HepG2 (cell line): Measurements from ENCODE around the gene DDO. TPM values are rescaled to one million over a fixed set of nuclear protein-coding genes. Genes with fewer than 3 reads are reported as not detected.

ENCODE experiments used
- ATAC-seq: fragments of 200-7000 bp; cut with Tn5 transposase; 3 replicates; pipeline ENCODE4 v1.9.1; 2020; ENCODE audit warnings: mild to moderate bottlenecking, moderate library complexity
- BruUV-seq: library from RNA; stranded (reverse); fragments of 400-500 nt; replicated peaks from 2 replicates; lab custom pipeline; 2021; lab: Mats Ljungman, UMichigan
- CTCF ChIA-PET: fragments of 300-600 bp; formaldehyde crosslinking; extraction: SDS; loops from one replicate; lab custom pipeline; 2021; ENCODE audit warnings: low total read pairs, inconsistent platforms, low intra/inter-chr PET ratio; lab: Yijun Ruan, JAX
- POLR2A ChIA-PET: fragments of 350-600 bp; sonication (Branson Sonifier 250); formaldehyde crosslinking; loops from one replicate; lab custom pipeline; 2020; ENCODE audit warnings: antibody characterized with exemption, inconsistent platforms; lab: Yijun Ruan, JAX
- DNase-seq: peaks from one replicate; pipeline ENCODE4 v3.0.0-alpha.2; 2015; ENCODE audit warnings: low spot score
- FAIRE-seq: peaks from 3 replicates; lab custom pipeline; 2011; peaks lifted over from hg19 to GRCh38; lab: Jason Lieb, UNC
- H2AFZ ChIP-seq: one replicate; pipeline ENCODE4 v1.6.1; 2011; ENCODE audit warnings: low read length, inconsistent platforms
- H3K27ac ChIP-seq: fragments of 300-600 bp; 3 replicates; pipeline ENCODE4 v1.8.0; 2011; ENCODE audit warnings: mixed run types, mild to moderate bottlenecking, mixed read lengths, low read length, inconsistent platforms; ENCODE audit not compliant: insufficient read depth; ENCODE audit errors: extremely low read length
- H3K27me3 ChIP-seq, 2 experiments: fragments of 200-600 bp in 1 of 2; 2 replicates in 1 of 2; 3 replicates in 1 of 2; pipeline versions ENCODE4 v1.6.0 to v1.8.0; 2011; ENCODE audit warnings: low read length in 2 of 2, mild to moderate bottlenecking in 2 of 2, moderate library complexity in 2 of 2, inconsistent platforms in 1 of 2; ENCODE audit not compliant: insufficient read depth in 2 of 2, control insufficient read depth in 1 of 2
- H3K36me3 ChIP-seq, 2 experiments: fragments of 200-600 bp in 1 of 2; replicated peaks in 1 of 2; 2 replicates in 1 of 2; 3 replicates in 1 of 2; pipeline versions ENCODE4 v1.5.1 to v1.8.0; 2011; ENCODE audit warnings: low read length in 2 of 2, inconsistent platforms in 1 of 2; ENCODE audit not compliant: insufficient read depth in 2 of 2, control insufficient read depth in 1 of 2
- H3K4me1 ChIP-seq: 2 replicates; pipeline ENCODE4 v1.5.1; 2012; ENCODE audit warnings: low read length, inconsistent platforms; ENCODE audit not compliant: insufficient read depth
- H3K4me2 ChIP-seq: 2 replicates; pipeline ENCODE4 v1.6.0; 2011; ENCODE audit warnings: low read depth, low read length, inconsistent platforms
- H3K4me3 ChIP-seq, 3 experiments: fragments of 200-600 bp in 1 of 3; sonication (generic), shearing (Covaris generic) in 1 of 3; replicated peaks in 1 of 3; 2 replicates each; pipeline ENCODE4 v1.5.1; 2011 to 2016; ENCODE audit warnings: low read length in 3 of 3, inconsistent platforms in 2 of 3, low read depth in 2 of 3, mild to moderate bottlenecking in 2 of 3, control low read depth in 1 of 3, mixed read lengths in 1 of 3; ENCODE audit not compliant: insufficient read depth in 1 of 3
- H3K79me2 ChIP-seq: one replicate; pipeline ENCODE4 v1.6.1; 2011; ENCODE audit warnings: low read length, inconsistent platforms; ENCODE audit not compliant: insufficient read depth
- H3K9ac ChIP-seq: 2 replicates; pipeline ENCODE4 v1.6.0; 2011; ENCODE audit warnings: mild to moderate bottlenecking, low read depth, low read length, inconsistent platforms; ENCODE audit not compliant: insufficient read depth
- H3K9me3 ChIP-seq: 2 replicates; pipeline ENCODE4 v1.5.1; 2012; ENCODE audit warnings: mild to moderate bottlenecking, low read length
- H4K20me1 ChIP-seq: 2 replicates; pipeline ENCODE4 v1.6.0; 2011; ENCODE audit warnings: inconsistent platforms, mild to moderate bottlenecking, low read length, moderate library complexity; ENCODE audit not compliant: insufficient read depth
- BRF2 ChIP-seq: sonication (generic); formaldehyde crosslinking; IDR thresholded peaks from 2 replicates; pipeline ENCODE4 v1.8.1; 2022; ENCODE audit warnings: mild to moderate bottlenecking, missing genetic modification reagents
- CEBPG ChIP-seq: IDR thresholded peaks from 2 replicates; pipeline ENCODE4 v1.6.1; 2016
- HNF1B ChIP-seq: sonication (generic); formaldehyde crosslinking; IDR thresholded peaks from 2 replicates; pipeline ENCODE4 v1.5.1; 2020; ENCODE audit warnings: mild to moderate bottlenecking, moderate library complexity, missing genetic modification reagents
- NAIF1 ChIP-seq: sonication (generic); formaldehyde crosslinking; IDR thresholded peaks from 2 replicates; pipeline ENCODE4 v1.5.0; 2020; ENCODE audit warnings: mild to moderate bottlenecking, missing genetic modification reagents, borderline replicate concordance
- POGZ ChIP-seq: sonication (generic); formaldehyde crosslinking; IDR thresholded peaks from 2 replicates; pipeline ENCODE4 v1.4.0; 2020; ENCODE audit warnings: mild to moderate bottlenecking, missing genetic modification reagents
- REXO4 ChIP-seq: sonication (generic); formaldehyde crosslinking; IDR thresholded peaks from 2 replicates; pipeline ENCODE4 v1.8.0; 2022; ENCODE audit warnings: missing genetic modification reagents, mild to moderate bottlenecking, borderline replicate concordance
- RFXAP ChIP-seq: sonication (generic); formaldehyde crosslinking; IDR thresholded peaks from 2 replicates; pipeline ENCODE4 v1.4.0; 2020; ENCODE audit warnings: missing genetic modification reagents, borderline replicate concordance
- SNAI1 ChIP-seq: sonication (generic); formaldehyde crosslinking; IDR thresholded peaks from 2 replicates; pipeline ENCODE4 v1.5.0; 2020; ENCODE audit warnings: mild to moderate bottlenecking, missing genetic modification reagents, borderline replicate concordance
- ZC3H4 ChIP-seq: sonication (generic); formaldehyde crosslinking; IDR thresholded peaks from 2 replicates; pipeline ENCODE4 v1.4.0; 2020; ENCODE audit warnings: missing genetic modification reagents, borderline replicate concordance
- ZFP41 ChIP-seq: sonication (generic); formaldehyde crosslinking; IDR thresholded peaks from 2 replicates; pipeline ENCODE4 v1.4.0; 2020; ENCODE audit warnings: mild to moderate bottlenecking, missing genetic modification reagents, borderline replicate concordance
- ZMAT3 ChIP-seq: sonication (generic); formaldehyde crosslinking; conservative IDR thresholded peaks from 2 replicates; pipeline ENCODE4 v1.7.0; 2021; ENCODE audit warnings: missing genetic modification reagents
- ZNF17 ChIP-seq: sonication (generic); formaldehyde crosslinking; IDR thresholded peaks from 2 replicates; pipeline ENCODE4 v1.5.0; 2020; ENCODE audit warnings: mild to moderate bottlenecking, missing genetic modification reagents
- ZNF660 ChIP-seq: sonication (generic); formaldehyde crosslinking; IDR thresholded peaks from 2 replicates; pipeline ENCODE4 v1.5.1; 2020; ENCODE audit warnings: mild to moderate bottlenecking, low read depth, missing genetic modification reagents, borderline replicate concordance
- ZNF841 ChIP-seq: sonication (generic); formaldehyde crosslinking; IDR thresholded peaks from 2 replicates; pipeline ENCODE4 v1.8.1; 2023; ENCODE audit warnings: missing genetic modification reagents, borderline replicate concordance
- WGBS: methylation state at CpG from one replicate; pipeline ENCODE4 v1.1.6; 2017; ENCODE audit warnings: low lambda C conversion rate; 5-methylcytosine and 5-hydroxymethylcytosine counted together
- in situ Hi-C: cut with HindIII; loops from 2 replicates; pipeline ENCODE4 v1.10.0; 2017; ENCODE audit warnings: low pct_unique_long_range_greater_than_20kb; ENCODE audit not compliant: extremely low pct_ligation_motif_present
- intact Hi-C: fragments of 100-400 bp; cut with micrococcal nuclease; formaldehyde crosslinking; loops from one replicate; pipeline ENCODE4 v1.10.0; 2022; ENCODE audit not compliant: unreplicated experiment
- polyA plus RNA-seq, 8 experiments: library from polyadenylated mRNA; depleted of rRNA in 3 of 8; stranded (reverse) in 7 of 8; unstranded in 1 of 8; fragments of >200 nt; fragmentation: Illumina TruSeq in 4 of 8; extraction: Trizol in 4 of 8; gene quantifications; 2 replicates each; pipeline versions ENCODE4 v1.2.1 to v1.2.3, GENCODE V29; 2011 to 2016; ENCODE audit warnings: low read depth in 4 of 8, missing spikeins in 1 of 8, mixed read lengths in 1 of 8; ENCODE audit not compliant: insufficient read depth in 1 of 8
- total RNA-seq, 5 experiments: library from RNA; depleted of rRNA; stranded (reverse); fragments of >200 nt; fragmentation: Illumina TruSeq; extraction: Trizol; gene quantifications; 2 replicates each; pipeline ENCODE4 v1.2.3, GENCODE V29; 2016; ENCODE audit warnings: low read depth in 1 of 5
- TF ChIP-seq, protein P1 (sequence below): sonication (generic); formaldehyde crosslinking; IDR thresholded peaks from 2 replicates; pipeline ENCODE4 v1.5.0; 2020; ENCODE audit warnings: mild to moderate bottlenecking, missing genetic modification reagents
- TF ChIP-seq, protein P2 (sequence below): sonication (generic); formaldehyde crosslinking; IDR thresholded peaks from 2 replicates; pipeline ENCODE4 v1.5.0; 2020; ENCODE audit warnings: mild to moderate bottlenecking, missing genetic modification reagents
- TF ChIP-seq, protein P3 (sequence below): sonication (generic); formaldehyde crosslinking; IDR thresholded peaks from 2 replicates; pipeline ENCODE4 v1.8.0; 2023; ENCODE audit warnings: mild to moderate bottlenecking, missing genetic modification reagents

DDO gene
- total and polyA plus RNA-seq, 2 of the 13 experiments (the other 11 are each of a cell fraction or from before 2014, with no cell fraction given) = 6.1 to 10.3 TPM

GRCh38 chr6:110368284-110368683 lies 47.1 kb downstream of the DDO start (continued):
- TF ChIP-seq, protein P1, sequence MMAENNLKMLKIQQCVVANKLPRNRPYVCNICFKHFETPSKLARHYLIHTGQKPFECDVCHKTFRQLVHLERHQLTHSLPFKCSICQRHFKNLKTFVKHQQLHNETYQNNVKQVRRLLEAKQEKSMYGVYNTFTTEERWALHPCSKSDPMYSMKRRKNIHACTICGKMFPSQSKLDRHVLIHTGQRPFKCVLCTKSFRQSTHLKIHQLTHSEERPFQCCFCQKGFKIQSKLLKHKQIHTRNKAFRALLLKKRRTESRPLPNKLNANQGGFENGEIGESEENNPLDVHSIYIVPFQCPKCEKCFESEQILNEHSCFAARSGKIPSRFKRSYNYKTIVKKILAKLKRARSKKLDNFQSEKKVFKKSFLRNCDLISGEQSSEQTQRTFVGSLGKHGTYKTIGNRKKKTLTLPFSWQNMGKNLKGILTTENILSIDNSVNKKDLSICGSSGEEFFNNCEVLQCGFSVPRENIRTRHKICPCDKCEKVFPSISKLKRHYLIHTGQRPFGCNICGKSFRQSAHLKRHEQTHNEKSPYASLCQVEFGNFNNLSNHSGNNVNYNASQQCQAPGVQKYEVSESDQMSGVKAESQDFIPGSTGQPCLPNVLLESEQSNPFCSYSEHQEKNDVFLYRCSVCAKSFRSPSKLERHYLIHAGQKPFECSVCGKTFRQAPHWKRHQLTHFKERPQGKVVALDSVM = no peak

- CTCF ChIA-PET = no interaction called here
- no peak for TF ChIP-seq ZMAT3 (CRISPR knock-in tag)
- no peak for TF ChIP-seq ZNF660 (CRISPR knock-in tag)
- no peak for TF ChIP-seq POGZ (CRISPR knock-in tag)
- TF ChIP-seq ZNF841 (CRISPR knock-in tag) = no peak
- TF ChIP-seq, protein P2, sequence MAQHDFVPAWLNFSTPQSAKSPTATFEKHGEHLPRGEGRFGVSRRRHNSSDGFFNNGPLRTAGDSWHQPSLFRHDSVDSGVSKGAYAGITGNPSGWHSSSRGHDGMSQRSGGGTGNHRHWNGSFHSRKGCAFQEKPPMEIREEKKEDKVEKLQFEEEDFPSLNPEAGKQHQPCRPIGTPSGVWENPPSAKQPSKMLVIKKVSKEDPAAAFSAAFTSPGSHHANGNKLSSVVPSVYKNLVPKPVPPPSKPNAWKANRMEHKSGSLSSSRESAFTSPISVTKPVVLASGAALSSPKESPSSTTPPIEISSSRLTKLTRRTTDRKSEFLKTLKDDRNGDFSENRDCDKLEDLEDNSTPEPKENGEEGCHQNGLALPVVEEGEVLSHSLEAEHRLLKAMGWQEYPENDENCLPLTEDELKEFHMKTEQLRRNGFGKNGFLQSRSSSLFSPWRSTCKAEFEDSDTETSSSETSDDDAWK (CRISPR knock-in tag) = no peak
- no peak for TF ChIP-seq NAIF1 (CRISPR knock-in tag)
- TF ChIP-seq BRF2 (CRISPR knock-in tag) = no peak
- no peak for TF ChIP-seq ZFP41 (CRISPR knock-in tag)
- TF ChIP-seq REXO4 (CRISPR knock-in tag) = no peak
- no peak for TF ChIP-seq HNF1B (CRISPR knock-in tag)
- no peak for TF ChIP-seq CEBPG (CRISPR knock-in tag)
- no peak for TF ChIP-seq ZNF17
- TF ChIP-seq SNAI1 (CRISPR knock-in tag) = no peak
- no peak for TF ChIP-seq ZC3H4
- TF ChIP-seq RFXAP (CRISPR knock-in tag) = no peak
- TF ChIP-seq, protein P3, sequence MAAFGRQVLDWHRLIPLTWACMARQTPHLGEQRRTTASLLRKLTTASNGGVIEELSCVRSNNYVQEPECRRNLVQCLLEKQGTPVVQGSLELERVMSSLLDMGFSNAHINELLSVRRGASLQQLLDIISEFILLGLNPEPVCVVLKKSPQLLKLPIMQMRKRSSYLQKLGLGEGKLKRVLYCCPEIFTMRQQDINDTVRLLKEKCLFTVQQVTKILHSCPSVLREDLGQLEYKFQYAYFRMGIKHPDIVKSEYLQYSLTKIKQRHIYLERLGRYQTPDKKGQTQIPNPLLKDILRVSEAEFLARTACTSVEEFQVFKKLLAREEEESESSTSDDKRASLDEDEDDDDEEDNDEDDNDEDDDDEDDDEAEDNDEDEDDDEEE (CRISPR knock-in tag) = no peak
Observed at GRCh38 chr6:110367825-110368224, 47.5 kb downstream of the DDO start.

More at GRCh38 chr6:110367825-110368224, 47.5 kb downstream of the DDO start:
- POLR2A ChIA-PET = no interaction called here
- Histone ChIP-seq H3K36me3 (no peaks in the 10 kb centered on the region), H3K79me2 (no peaks in the 10 kb centered on the region), H3K4me2 (no peak overlapping the region), H3K4me1 (no peaks in the 10 kb centered on the region), H3K9ac (no peak overlapping the region), H4K20me1 (no peaks in the 10 kb centered on the region), H3K27me3 (peaks cover 0 to 12% of the 10 kb centered on the region in 2 experiments; a peak in 2 of 5 replicates), H2AFZ (no peak overlapping the region), H3K4me3 (no peak overlapping the region), H3K27ac (no peak overlapping the region), H3K9me3 (no peaks in the 10 kb centered on the region)
- no peak for DNase-seq
- no peak for FAIRE-seq
- WGBS = 19% methylated on average over 1 of the region's 1 CpG
- BruUV-seq = no TSS peak
- intact Hi-C loops (no loop called here), in situ Hi-C loops (no loop called here)
- ATAC-seq = no peak
